ENCODE measurements around the gene LIPA.

DNA sequence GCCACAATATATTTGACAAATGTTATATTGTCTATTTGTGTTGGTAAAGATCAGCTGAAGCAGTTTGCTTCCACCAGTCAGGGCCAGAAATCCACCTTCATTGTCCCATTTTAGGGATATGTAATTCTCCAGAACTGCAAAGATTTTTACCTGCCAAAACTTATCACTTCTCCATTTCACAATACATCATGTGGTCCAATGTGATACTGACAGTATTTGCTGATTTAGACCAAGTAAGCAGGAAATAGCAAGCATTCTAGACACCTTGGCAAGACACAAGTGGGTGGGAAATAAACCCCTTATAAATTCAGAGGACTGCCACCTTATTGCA is 18.5 kb upstream of the LIPA start:
- TF ChIP-seq, protein P1, sequence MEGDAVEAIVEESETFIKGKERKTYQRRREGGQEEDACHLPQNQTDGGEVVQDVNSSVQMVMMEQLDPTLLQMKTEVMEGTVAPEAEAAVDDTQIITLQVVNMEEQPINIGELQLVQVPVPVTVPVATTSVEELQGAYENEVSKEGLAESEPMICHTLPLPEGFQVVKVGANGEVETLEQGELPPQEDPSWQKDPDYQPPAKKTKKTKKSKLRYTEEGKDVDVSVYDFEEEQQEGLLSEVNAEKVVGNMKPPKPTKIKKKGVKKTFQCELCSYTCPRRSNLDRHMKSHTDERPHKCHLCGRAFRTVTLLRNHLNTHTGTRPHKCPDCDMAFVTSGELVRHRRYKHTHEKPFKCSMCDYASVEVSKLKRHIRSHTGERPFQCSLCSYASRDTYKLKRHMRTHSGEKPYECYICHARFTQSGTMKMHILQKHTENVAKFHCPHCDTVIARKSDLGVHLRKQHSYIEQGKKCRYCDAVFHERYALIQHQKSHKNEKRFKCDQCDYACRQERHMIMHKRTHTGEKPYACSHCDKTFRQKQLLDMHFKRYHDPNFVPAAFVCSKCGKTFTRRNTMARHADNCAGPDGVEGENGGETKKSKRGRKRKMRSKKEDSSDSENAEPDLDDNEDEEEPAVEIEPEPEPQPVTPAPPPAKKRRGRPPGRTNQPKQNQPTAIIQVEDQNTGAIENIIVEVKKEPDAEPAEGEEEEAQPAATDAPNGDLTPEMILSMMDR (conservative IDR thresholded peaks at IDR 0.05; ENCODE audit: low read length) = no peak
- TF ChIP-seq EZH2phosphoT487 (IDR thresholded peaks at IDR 0.05; ENCODE audit: borderline replicate concordance) = no peak

Data from Loucy (cell line).